Measurements from ENCODE around the gene ZBTB38. TPM values are rescaled to one million over a fixed set of nuclear protein-coding genes. Genes with fewer than 3 reads are reported as not detected.

ZBTB38 gene
- total RNA-seq, 1 donor: 181 TPM

DNA sequence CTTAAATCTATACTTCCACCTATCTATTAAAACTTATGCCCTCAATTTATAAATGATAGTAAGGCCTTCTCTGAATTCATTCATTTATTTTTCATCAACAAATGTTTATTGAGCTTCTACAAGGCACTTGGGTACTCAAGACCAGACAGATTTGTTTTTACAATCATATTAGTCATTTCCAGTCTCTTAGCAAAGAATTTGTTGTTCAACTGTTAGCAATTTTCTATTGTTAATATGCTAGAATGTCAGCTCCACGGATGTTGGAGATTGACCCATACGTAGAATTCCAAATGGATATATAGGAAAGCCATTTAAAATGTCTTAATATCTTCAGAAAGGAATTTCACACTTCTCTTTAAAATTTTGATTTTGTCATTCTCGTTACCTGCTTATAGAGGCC, 36.7 kb downstream of the ZBTB38 start:
- no peaks in the 10 kb centered on the region for H3K9me3 ChIP-seq (ENCODE audit: low read depth, low read length)
- H3K36me3 ChIP-seq (ENCODE audit: insufficient read depth, low read length): peaks cover 57% of the 10 kb centered on the region
- H2AFZ ChIP-seq (ENCODE audit: low read length): no peak overlapping the region
- no peaks in the 10 kb centered on the region for H4K20me1 ChIP-seq (ENCODE audit: insufficient read depth, low read length)
- H3K79me2 ChIP-seq (ENCODE audit: insufficient read depth, low read length): peaks cover 64% of the 10 kb centered on the region
- DNase-seq (ENCODE audit: insufficient read length, low spot score, missing footprints): peak; percentile 78
- TF ChIP-seq, protein P1, sequence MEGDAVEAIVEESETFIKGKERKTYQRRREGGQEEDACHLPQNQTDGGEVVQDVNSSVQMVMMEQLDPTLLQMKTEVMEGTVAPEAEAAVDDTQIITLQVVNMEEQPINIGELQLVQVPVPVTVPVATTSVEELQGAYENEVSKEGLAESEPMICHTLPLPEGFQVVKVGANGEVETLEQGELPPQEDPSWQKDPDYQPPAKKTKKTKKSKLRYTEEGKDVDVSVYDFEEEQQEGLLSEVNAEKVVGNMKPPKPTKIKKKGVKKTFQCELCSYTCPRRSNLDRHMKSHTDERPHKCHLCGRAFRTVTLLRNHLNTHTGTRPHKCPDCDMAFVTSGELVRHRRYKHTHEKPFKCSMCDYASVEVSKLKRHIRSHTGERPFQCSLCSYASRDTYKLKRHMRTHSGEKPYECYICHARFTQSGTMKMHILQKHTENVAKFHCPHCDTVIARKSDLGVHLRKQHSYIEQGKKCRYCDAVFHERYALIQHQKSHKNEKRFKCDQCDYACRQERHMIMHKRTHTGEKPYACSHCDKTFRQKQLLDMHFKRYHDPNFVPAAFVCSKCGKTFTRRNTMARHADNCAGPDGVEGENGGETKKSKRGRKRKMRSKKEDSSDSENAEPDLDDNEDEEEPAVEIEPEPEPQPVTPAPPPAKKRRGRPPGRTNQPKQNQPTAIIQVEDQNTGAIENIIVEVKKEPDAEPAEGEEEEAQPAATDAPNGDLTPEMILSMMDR (IDR thresholded peaks at IDR 0.05; ENCODE audit: extremely low read depth, low read depth, low read length): no peak
- H3K4me1 ChIP-seq (ENCODE audit: insufficient read depth, low read length): peaks cover 77% of the 10 kb centered on the region
- H3K4me2 ChIP-seq (ENCODE audit: insufficient read depth, low read length): peak overlapping the region; percentile 41
- H3K27me3 ChIP-seq (ENCODE audit: insufficient read depth, low read length): no peaks in the 10 kb centered on the region
- peak overlapping the region; percentile 100 for H3K27ac ChIP-seq (ENCODE audit: low read depth, low read length)
- no peak overlapping the region for H3K4me3 ChIP-seq (ENCODE audit: insufficient read depth, low read length)

DNA sequence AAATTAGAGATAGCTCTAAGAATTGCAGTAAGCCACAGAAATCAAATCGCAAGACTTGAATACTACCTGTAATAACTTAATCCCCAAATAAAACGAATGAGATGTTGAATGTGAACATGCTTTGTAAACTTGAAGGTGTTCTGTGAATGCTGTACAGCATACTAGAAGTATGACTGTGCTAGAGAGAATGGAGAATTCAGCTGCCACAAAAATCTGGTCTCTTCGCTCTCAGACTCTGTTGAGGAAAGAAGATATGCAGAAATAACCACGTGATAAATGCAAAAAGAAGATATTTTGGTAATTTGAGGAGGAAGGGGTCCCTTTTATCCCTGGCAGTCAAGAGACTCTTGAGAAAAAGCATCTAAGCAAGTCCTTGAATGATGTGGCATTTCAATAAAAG, 37.3 kb downstream of the ZBTB38 start:
- Histone ChIP-seq H3K36me3 (ENCODE audit: insufficient read depth, low read length) (peaks cover 62% of the 10 kb centered on the region), H3K4me1 (ENCODE audit: insufficient read depth, low read length) (peaks cover 82% of the 10 kb centered on the region), H2AFZ (ENCODE audit: low read length) (no peak overlapping the region), H3K27me3 (ENCODE audit: insufficient read depth, low read length) (no peaks in the 10 kb centered on the region), H3K27ac (ENCODE audit: low read depth, low read length) (peak overlapping the region; percentile 100), H3K79me2 (ENCODE audit: insufficient read depth, low read length) (peaks cover 70% of the 10 kb centered on the region), H4K20me1 (ENCODE audit: insufficient read depth, low read length) (no peaks in the 10 kb centered on the region), H3K4me2 (ENCODE audit: insufficient read depth, low read length) (peak overlapping the region; percentile 41), H3K4me3 (ENCODE audit: insufficient read depth, low read length) (no peak overlapping the region), H3K9me3 (ENCODE audit: low read depth, low read length) (no peaks in the 10 kb centered on the region)
- TF ChIP-seq, protein P1 (IDR thresholded peaks at IDR 0.05; ENCODE audit: extremely low read depth, low read depth, low read length): no peak
- DNase-seq (ENCODE audit: insufficient read length, low spot score, missing footprints): no peak

DNA sequence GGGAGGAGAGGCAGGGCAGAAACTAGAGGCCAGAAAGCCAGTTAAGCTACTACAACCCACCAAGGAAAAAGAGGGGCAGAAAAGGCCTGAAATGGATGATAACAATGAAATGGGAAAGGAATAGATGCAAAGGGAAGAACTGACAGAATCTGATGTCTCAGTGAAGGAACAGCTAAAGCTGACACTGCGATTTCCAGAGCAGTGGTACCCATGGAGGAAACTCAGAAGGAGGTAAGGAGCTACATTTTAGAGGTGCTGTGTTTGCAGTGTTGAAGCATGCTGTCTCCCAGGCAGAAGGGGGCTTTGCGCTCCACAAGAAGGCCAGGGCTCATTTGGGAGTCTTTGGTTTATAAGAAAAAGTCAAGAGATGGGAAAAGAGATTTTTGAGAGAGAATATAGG, 38.0 kb downstream of the ZBTB38 start:
- peaks cover 69% of the 10 kb centered on the region for H3K36me3 ChIP-seq (ENCODE audit: insufficient read depth, low read length)
- H3K79me2 ChIP-seq (ENCODE audit: insufficient read depth, low read length): peaks cover 73% of the 10 kb centered on the region
- peak overlapping the region; percentile 100 for H3K27ac ChIP-seq (ENCODE audit: low read depth, low read length)
- no peak for DNase-seq (ENCODE audit: insufficient read length, low spot score, missing footprints)
- H3K27me3 ChIP-seq (ENCODE audit: insufficient read depth, low read length): no peaks in the 10 kb centered on the region
- H3K4me3 ChIP-seq (ENCODE audit: insufficient read depth, low read length): no peak overlapping the region
- peak overlapping the region; percentile 41 for H3K4me2 ChIP-seq (ENCODE audit: insufficient read depth, low read length)
- no peaks in the 10 kb centered on the region for H3K9me3 ChIP-seq (ENCODE audit: low read depth, low read length)
- no peaks in the 10 kb centered on the region for H4K20me1 ChIP-seq (ENCODE audit: insufficient read depth, low read length)
- peaks cover 87% of the 10 kb centered on the region for H3K4me1 ChIP-seq (ENCODE audit: insufficient read depth, low read length)
- no peak overlapping the region for H2AFZ ChIP-seq (ENCODE audit: low read length)
- TF ChIP-seq, protein P1 (IDR thresholded peaks at IDR 0.05; ENCODE audit: extremely low read depth, low read depth, low read length): no peak

DNA sequence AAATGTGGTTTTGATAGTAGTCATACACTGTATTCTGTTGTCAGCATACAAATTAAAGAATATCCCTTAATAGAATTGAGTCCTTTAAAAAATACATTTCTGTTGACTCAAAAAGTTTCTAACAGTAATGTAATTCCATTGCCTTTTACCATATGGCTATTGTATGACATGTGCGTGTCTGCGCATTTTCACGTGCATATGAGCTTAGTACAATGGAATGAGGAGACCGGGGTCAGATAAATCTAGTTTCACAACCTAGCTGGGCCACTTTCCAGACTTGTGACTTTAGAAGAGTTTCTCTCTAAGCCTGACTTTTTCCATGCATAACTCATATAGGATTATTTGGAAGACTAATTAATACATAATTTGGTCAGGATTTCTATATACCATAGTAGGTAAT, 38.7 kb downstream of the ZBTB38 start:
- Histone ChIP-seq H3K79me2 (ENCODE audit: insufficient read depth, low read length) (peaks cover 71% of the 10 kb centered on the region), H3K4me2 (ENCODE audit: insufficient read depth, low read length) (peak overlapping the region; percentile 41), H3K36me3 (ENCODE audit: insufficient read depth, low read length) (peaks cover 69% of the 10 kb centered on the region), H3K4me3 (ENCODE audit: insufficient read depth, low read length) (no peak overlapping the region), H4K20me1 (ENCODE audit: insufficient read depth, low read length) (no peaks in the 10 kb centered on the region), H3K27me3 (ENCODE audit: insufficient read depth, low read length) (no peaks in the 10 kb centered on the region), H2AFZ (ENCODE audit: low read length) (no peak overlapping the region), H3K9me3 (ENCODE audit: low read depth, low read length) (no peaks in the 10 kb centered on the region), H3K4me1 (ENCODE audit: insufficient read depth, low read length) (peaks cover 88% of the 10 kb centered on the region), H3K27ac (ENCODE audit: low read depth, low read length) (peak overlapping the region; percentile 100)
- peak; percentile 91 for DNase-seq (ENCODE audit: insufficient read length, low spot score, missing footprints)
- TF ChIP-seq, protein P1 (IDR thresholded peaks at IDR 0.05; ENCODE audit: extremely low read depth, low read depth, low read length): no peak
